Measurements from ENCODE around the gene TSPAN9.

The TSPAN9 gene

GRCh38 chr12:3321881-3322280 is 244.7 kb downstream of the TSPAN9 start:
- no peak for DNase-seq (ENCODE audit: extremely low read depth, low read depth)
- TF ChIP-seq CTCF (IDR thresholded peaks at IDR 0.05; ENCODE audit: low read depth, low read length): no peak

- DNase-seq (ENCODE audit: extremely low read depth, low read depth): no peak
- no peak for TF ChIP-seq CTCF (IDR thresholded peaks at IDR 0.05; ENCODE audit: low read depth, low read length)
Observed at GRCh38 chr12:3323002-3323685, 246.0 kb downstream of the TSPAN9 start.

GRCh38 chr12:3325736-3326135 is 248.6 kb downstream of the TSPAN9 start:
- no peak for DNase-seq (ENCODE audit: extremely low read depth, low read depth)

GRCh38 chr12:3326156-3326849 is 249.1 kb downstream of the TSPAN9 start:
- TF ChIP-seq CTCF (IDR thresholded peaks at IDR 0.05; ENCODE audit: low read depth, low read length): no peak
- DNase-seq (ENCODE audit: extremely low read depth, low read depth): no peak

More at GRCh38 chr12:3325736-3326135, 248.6 kb downstream of the TSPAN9 start:
- no peak for TF ChIP-seq CTCF (IDR thresholded peaks at IDR 0.05; ENCODE audit: low read depth, low read length)

GRCh38 chr12:3326850-3327780 is 249.9 kb downstream of the TSPAN9 start:
- TF ChIP-seq CTCF (IDR thresholded peaks at IDR 0.05; ENCODE audit: low read depth, low read length): no peak
- no peak for DNase-seq (ENCODE audit: extremely low read depth, low read depth)

- no peak for TF ChIP-seq CTCF (IDR thresholded peaks at IDR 0.05; ENCODE audit: low read depth, low read length)
- no peak for DNase-seq (ENCODE audit: extremely low read depth, low read depth)
Observed at GRCh38 chr12:3328081-3328480, 250.9 kb downstream of the TSPAN9 start.
